ENCODE results near the gene TGFBRAP1.
"Not testable (repeated sequence)": the region's sequence is repeated elsewhere in the genome, so short reads cannot be mapped to it uniquely, and the experiment has no call there.

TGFBRAP1 gene

DNA sequence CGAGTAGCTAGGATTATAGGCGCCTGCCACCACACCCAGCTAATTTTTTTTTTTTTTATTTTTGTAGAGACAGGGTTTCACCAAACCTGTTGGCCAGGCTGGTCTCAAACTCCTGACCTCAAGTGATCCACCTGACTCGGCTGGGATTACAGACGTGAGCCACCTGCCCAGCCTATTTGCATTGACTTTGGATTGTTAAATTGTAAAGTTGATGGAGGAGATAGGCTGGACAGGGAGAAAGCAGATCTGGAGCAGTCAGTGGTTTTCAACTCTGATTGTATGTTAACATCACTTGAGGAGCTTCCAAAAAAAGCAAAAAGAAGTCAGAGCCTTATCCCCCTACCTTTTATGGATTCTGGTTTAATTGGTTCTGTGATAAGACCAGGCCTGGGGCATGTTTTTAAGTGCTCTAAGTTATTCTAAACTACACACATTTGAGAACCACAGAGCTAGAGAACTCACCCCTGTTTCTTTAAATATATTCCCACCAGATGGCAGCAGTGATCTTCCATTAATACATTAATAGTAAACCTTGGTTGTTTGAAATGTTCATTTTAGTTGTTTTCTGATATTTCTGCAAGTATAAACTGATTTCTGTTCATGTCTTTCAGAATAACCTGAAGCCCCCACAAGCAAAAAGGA is 15.3 kb upstream of the TGFBRAP1 start:
- no peak for DNase-seq (ENCODE audit: low read depth in 2 of 2)

DNA sequence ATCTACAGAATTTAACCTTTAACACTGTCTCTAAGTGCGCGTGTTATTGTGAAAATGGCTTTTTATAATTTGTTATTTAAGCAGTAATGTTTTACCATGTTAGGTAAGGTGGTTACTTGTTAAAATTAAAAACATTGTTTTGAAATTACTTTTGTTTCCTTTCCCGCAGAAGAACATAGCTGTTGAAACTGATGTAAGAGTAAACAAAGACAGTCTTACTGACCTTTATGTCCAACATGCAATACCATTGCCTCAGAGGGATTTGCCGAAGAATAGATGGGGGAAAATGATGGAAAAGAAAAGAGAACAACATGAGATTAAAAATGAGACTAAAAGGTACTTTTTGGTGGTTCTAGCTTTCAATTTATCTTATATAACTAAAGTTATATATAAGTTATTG is 9.9 kb upstream of the TGFBRAP1 start:
- DNase-seq (ENCODE audit: low read depth in 2 of 2): no peak

DNA sequence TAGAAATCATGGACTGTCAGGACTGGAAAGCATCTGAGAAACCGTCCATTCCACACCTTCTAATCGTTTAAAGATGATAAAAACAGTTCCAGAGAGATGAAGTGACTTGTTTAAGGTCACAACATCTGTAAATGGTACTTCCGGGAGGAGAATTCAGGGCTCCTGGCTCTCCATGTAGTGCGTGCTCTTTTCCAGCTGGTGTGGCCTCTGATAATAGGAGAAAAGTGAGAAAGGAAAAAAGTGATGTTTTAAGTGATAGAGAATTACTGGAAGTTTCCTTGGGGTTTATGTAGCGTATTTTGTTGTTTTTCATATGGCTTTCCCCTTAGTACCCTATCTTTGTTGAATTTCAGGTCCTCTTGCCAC is 8.5 kb upstream of the TGFBRAP1 start:
- DNase-seq (ENCODE audit: low read depth in 2 of 2): no peak

DNA sequence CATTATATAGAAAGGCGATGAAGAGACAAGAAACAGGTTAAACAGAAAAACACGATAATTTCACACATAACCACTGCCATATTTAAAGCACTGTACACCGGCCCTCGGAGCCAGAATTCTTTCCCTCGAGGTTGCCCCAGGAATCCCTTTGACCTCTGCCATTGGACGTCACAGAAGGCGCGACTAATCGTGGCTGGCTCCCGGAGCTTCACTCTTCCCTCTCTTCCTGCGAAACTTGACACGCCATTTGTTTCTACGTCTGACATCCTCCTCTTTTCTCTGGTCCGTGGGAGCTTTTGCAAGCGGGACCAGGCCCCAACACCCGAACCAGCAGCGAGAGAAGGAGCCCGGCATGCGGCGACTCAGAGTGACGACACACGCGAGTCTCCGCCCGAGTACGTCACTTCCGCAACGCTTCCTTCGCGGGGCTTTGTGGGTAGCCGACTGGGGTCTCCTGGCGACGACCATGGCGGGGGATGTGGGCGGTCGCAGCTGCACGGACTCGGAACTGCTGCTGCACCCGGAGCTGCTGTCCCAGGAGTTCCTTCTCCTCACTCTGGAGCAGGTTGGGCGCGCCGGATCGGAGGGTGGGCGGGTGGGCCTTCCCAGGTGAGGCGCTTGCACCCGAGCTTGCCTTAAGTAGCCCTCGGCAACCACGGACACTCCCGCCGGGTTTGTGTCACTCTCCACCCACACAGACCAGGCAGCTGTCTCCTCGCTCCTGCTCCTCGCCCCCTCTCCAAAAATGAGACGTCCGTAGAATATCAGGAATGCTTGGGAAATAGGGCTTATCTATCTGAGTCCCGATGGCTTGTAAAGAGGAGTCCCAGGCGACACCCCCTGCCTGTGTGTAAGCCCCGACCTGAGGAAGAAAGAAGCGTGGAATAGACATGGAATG is 7.8 kb upstream of the TGFBRAP1 start, which contains the start of gene C2orf49:
C2orf49 (plus strand) TSS at position 419 of the 898 bp plus-strand sequence; CDS start at position 467, 48 bp downstream.
- peak; percentile 86 to 87 for DNase-seq (ENCODE audit: low read depth in 2 of 2)

DNA sequence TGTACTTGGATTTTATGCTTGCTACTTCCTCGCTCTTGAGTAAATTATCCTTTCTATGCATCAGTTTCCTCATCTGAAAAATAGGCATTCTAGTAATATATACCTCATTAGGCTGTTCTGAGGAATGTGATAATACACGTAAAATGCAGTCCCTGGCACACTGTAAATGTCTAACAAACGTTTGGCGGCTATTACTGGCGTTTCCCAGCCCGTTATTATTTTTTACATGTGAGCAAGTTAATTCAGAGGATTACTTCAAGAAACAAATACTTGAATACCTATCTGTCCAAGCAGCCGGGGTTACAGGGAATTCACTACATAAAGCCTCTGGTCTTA is 7.2 kb upstream of the TGFBRAP1 start:
- DNase-seq (ENCODE audit: low read depth in 2 of 2): no peak

DNA sequence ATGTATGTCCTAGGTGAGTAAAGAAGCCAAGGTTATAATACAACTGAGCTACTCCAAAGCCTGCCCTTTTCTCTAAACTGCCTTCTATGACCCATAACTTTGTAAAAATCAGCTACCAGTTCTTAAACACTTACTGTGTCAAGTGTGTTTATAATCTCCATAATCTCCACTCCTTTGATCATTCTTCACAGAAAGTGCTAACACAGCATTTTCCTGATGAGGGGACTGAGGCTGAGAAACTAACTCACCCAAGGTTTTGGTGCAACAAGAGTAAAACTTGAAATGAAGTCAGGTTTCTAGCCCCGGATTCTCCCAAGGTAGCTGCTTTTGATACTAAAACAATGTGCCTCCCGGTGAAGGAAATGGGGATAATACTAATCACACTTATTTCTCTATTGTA is 5.9 kb upstream of the TGFBRAP1 start:
- DNase-seq (ENCODE audit: low read depth in 2 of 2): no peak

DNA sequence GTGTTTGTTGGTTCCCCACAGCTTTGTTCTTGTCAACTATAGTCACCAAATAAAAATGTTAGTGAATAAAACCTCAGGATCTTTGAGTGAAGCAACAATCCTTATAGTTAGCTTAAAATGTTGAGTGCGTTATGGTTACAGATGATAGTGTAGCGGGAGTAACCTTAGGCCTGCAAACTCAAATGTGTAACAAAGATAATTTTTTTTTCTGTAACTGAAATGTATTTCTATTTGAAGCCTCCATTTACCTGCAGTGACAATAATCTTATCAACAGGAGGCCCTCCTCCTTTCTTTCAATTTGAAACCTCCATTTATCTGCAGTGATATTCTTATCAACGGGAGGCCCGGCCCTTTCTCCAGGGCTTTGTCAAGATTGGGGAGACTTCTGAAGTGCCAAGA is 4.7 kb upstream of the TGFBRAP1 start:
- DNase-seq (ENCODE audit: low read depth in 2 of 2): no peak

DNA sequence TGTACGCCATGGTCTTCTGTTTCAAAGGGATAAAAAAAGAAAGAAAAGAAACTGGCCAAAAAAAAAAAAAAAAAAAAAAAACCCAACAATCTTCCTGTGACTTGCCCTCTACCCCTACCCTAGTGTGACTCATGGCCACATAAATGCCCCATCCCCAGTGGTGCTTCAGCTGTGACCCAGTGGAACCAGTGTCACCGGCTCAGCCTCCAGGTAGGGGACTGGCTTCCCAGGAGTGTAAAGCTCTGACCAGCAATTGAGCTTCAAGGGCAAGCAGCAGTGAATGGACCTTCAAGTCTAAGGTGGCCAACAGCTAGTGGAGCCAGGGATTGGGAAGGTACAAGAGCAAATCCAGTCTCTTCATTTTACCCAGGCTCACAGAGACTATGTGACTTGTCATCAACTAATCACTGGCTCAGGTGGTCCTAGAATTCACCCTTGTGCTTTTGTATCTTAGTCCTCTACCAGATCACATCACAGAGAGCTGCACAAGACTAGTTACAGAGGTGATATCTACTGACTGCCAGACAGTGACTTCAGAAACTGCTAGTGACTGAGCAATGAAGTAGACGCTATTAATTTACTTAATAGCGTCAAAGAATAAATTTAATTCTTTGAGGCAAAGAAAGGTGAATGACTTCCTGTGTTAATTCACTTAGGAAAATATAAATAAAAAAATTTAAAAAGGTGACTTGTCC is 1.3 kb upstream of the TGFBRAP1 start:
- peak in 1 of 2 experiments; percentile 3 for DNase-seq (ENCODE audit: low read depth in 2 of 2)

DNA sequence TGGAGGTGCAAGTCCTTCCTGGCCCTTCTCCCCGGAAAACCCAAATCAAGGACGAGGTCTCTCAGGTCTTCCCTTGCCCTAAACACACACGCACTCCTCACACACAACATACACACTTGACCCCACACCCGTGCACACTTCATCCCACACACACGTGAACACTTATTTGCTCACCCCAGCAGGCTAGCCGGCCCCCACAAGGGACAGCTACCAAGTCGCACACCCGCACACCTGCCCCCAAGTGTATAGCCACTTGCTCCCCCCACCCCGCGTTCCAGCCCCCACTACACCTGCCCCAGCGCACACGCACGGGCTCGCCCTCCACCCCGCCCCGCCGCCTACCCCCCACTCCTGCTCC is 359 bp downstream of the TGFBRAP1 start:
- peak in 1 of 2 experiments; percentile 6 for DNase-seq (ENCODE audit: low read depth in 2 of 2)

DNA sequence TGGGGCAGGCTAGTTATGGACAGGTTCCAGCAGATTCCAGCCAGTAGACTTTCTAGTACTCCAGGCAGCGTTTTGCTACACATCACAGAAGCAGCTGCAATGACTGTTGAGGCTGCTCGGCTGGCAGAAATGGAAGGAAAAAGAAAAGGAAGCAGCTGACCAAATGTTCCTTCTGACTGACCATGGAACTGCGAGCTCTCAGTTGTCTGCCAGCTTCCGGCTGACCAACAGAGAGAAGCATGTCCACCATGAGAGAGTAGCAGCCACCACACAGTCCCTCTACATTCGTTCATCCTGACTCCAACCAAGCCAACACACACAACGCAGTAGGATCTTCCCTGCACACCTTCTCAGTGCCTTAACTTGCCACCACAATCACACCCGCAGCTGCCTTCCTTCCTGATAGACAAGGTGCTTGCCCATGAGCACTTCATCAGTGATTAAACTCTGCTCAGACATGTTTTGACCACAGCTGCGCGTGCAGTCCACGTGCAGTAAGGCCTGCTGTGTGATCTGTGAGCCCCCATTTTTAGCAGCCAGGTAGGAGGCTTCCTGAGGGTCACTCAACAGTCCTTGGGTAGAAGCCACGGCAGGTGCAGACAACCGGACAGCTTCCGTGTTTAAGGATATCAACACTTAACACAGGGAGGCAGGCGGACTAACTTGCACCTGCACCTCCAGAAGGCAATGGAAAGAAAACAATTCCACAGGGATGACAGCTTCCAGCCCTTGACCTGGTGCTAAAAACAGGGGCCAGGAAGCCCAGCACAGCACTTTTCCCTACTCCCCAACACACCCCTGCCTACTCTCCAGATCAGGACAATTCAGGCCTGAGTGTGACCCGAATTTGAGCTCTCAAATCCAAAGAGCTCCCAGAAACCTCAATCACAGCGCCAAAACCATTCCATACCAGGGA is 996 bp downstream of the TGFBRAP1 start:
- peak in 1 of 2 experiments; percentile 16 for DNase-seq (ENCODE audit: low read depth in 2 of 2)

DNA sequence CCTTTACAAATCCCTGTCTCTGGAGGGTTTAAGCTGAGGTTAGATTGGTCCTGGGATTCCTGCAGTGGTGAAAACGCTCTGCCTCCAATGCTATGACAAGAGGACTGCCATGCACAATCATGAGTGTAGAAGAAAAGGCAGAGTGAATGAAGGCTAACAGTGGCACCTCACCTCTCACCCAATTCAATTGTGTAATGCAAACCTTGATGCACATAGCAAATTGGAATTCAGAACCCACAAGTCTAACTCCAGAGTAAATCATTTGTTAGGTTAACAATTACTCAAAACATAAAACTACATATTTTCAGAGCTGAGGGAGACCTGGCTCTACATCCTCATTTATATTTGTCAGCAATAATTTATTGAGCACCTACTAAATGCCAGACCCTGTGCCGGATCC is 1.8 kb downstream of the TGFBRAP1 start:
- DNase-seq (ENCODE audit: low read depth in 2 of 2): no peak

DNA sequence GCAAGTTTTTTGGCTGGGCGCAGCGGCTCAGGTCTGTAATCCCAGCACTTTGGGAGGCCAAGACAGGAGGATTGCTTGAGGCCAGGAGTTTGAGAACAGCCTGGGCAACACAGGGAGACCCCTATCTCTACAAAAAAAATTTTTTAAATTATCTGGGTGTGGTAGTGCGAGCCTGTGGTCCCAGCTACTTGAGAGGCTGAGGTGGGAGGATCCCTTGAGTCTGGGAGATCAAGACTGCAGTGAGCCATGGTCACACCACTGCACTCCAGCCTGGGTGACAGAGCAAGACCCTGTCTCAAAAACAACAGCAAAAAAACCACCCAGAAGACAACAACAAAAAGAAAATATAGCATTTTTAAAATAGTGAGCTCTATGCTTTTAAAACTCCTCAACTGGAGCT is 2.3 kb downstream of the TGFBRAP1 start:
- DNase-seq (ENCODE audit: low read depth in 2 of 2): not testable (repeated sequence)

DNA sequence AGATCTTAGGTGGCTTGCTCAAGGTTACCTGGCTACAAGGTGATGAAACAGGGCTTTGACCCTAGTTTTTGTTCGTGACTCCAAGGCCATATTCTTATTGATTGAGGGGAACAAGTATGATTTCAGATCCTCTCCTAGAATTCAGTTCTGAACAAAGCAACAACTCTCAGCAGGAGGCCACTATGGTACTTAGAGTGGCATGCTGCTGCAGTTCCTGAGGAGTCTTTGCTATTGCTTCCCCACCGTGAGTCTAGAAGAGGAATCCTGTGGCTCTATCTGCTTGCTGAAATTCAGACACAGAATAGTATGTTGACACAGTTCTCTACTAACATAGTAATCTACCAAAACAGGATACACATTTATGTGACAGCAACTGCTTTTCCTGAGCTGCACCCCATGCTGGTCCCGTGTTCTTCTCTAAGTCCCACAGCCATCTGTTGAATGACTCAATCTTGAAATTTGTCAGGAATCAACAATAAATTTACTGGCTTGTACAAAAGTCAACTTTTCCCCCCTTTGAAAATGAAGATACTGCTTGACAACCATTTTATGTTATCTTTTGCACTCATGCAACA is 4.1 kb downstream of the TGFBRAP1 start:
- no peak for DNase-seq (ENCODE audit: low read depth in 2 of 2)

DNA sequence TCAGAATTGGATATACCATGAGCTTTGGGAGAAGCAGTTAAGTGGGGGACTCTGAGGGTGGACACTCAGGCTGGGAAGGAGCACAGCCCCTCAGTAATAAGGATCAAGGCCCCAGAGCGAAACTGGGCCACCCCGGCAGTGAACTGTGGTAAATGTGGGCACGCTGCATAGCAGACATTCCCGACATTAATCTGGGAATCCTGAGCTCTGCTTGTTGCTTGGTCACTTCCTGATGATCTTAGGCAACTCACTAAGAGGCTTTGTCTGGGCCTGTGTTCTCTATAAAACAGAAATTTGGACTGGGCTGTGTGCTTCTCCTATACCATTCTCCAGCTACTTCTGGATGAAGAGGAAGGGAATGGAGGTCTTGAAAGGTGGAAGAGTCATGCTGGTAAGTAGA is 4.8 kb downstream of the TGFBRAP1 start:
- DNase-seq (ENCODE audit: low read depth in 2 of 2): no peak

DNA sequence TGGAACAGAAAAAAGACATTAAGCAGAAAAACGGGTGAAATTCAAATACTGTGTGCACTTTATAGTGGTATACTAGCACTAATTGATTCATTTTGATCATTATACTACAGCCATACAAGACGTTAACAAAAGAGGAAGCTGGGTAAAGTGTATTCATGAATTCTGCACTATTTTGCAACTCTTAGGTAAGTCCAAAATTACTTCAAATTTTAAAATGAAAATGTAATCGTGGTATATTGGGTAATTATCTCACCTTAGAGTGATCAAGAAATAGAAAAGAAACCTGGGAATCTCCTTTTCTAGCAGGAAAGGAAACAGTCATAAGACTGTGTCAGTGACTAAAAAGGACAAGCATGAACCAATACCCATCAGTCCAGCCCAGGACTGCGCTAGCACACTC is 5.4 kb downstream of the TGFBRAP1 start:
- no peak for DNase-seq (ENCODE audit: low read depth in 2 of 2)

DNA sequence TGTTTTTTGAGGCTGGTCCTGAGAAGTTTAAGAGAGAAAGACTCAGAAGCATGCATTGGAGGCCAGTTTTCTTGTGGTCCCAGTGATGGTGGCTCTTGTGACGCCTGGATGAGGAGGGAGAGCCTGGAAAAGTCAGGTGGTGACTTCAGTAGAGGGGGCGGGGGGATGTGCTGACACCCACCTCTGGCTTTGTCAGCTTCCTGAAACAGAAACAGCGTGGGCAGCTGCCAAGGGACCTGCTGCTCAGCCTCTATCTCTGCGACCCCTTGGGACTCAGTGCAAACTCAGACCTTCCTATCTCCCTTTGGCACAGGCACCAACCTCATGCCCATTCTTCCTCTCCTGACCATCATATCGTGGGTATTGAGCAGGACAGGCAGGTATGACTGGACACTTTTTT is 6.4 kb downstream of the TGFBRAP1 start:
- no peak for DNase-seq (ENCODE audit: low read depth in 2 of 2)

DNA sequence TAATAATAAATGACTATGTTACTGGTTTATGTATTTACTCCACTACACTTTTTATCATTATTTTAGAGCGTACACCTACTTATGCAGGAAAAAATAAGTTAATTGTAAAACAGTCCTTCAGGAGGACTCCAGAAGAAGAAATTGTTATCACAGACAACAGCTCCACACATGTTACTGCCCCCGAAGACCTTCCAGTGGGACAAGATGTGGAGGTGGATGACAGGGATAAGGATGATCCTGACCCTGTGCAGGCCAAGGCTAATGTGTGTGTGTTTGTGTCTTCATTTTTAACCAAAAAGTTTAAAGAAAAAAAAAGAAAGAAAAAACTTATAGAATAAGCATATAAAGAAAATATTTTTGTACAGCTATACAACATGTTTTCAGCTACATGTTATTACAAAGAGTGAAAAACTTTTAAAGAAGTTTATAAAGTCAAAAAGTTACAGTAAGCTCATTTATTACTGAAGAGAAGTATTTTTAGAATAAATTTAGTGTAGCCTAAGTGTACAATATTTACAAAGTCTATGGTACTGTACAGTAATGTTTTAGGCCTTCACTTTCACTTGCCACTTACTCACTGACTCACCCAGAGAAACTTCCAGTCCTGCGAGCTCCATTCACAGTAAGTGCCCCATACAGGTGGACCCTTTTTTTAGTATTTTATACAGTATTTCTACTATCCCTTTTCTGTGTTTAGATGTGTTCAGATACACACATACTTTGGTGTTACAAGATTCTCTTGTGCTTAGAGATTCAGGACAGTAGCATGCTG is 7.5 kb downstream of the TGFBRAP1 start:
- DNase-seq (ENCODE audit: low read depth in 2 of 2): no peak

DNA sequence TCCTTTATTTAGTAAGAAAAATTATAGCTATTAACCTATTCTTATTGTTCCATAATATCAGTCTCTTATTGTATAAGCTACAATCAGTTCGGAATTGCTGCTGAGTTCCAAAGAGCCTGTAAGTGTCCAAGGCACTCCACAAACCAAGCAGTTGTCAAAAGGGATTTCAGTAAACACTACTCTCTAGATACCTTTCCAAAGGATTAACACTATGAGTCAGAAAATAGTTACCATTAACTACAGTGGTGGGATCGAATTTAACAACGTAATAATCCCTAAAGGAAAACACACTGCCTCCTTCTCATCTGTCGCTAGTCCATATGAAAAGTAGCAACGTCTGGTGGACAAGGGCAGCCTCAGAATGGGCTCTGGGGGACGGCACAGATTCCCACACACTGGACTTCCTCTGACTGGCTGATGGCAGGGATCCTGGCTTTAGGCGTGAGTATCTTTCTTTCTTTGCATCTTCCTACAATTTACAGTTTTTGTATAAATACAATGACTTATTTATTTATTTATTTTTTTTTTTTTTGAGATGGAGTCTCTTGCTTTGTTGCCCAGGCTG is 8.8 kb downstream of the TGFBRAP1 start:
- DNase-seq (ENCODE audit: low read depth in 2 of 2): no peak

DNA sequence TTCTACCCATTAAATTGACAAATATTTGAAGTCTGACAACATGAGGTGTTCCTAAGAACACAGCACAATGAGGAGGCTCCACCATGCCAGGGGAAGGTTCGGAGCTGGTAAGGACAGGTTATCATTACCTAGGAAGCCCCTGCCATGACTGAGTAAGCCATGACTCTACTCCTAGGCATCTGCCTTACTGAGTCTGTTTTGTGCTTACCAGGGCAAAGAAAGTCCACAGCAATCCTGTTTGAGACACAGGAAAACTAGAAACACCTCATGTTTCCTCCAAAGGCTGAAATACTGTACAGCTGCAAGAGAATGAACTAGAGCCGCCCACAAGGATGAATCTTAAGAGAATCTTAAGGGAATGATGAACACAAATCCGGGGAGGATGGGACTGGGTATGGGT is 11.6 kb downstream of the TGFBRAP1 start:
- DNase-seq (ENCODE audit: low read depth in 2 of 2): no peak

DNA sequence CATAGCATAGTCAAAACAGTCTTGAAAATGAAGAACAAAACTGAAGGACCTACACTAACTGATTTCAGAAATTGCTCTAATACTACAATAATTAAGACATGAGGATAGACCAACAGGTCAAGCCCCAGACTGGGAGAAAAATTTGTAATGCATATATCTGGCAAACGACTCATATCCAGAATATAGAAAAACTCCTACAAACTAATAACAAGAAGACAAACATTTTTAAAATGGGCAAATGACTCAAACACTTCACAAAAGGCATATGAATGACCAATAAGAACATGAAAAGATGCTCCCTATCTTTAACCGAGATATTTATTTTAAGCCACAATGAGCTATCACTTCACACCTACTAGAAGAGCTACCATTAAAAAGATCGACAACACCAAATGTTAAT is 14.2 kb downstream of the TGFBRAP1 start:
- no peak for DNase-seq (ENCODE audit: low read depth in 2 of 2)
